Cardiac muscle cell (in vitro differentiated cells and primary cell): ENCODE measurements around the gene FKBP15. TPM values are rescaled to one million over a fixed set of nuclear protein-coding genes. Genes with fewer than 3 reads are reported as not detected.

Source experiments
- DNase-seq, 2 donors: peaks; one replicate each; pipeline versions ENCODE4 v3.0.0 to v3.0.0-alpha.2; 2010 to 2017; ENCODE audit warnings: low read depth in 1 of 2, low spot score in 1 of 2
- H3K27ac ChIP-seq: fragments of 200-600 bp; sonication (generic); 2 replicates; pipeline ENCODE4 v1.5.1; 2016
- H3K27me3 ChIP-seq: fragments of 200-600 bp; sonication (generic); 2 replicates; pipeline ENCODE4 v1.6.0; 2016; ENCODE audit warnings: control low read depth
- H3K36me3 ChIP-seq: fragments of 200-600 bp; sonication (generic); 2 replicates; pipeline ENCODE4 v1.5.1; 2016; ENCODE audit warnings: control low read depth
- H3K4me1 ChIP-seq: fragments of 200-600 bp; sonication (generic); 2 replicates; pipeline ENCODE4 v1.8.1; 2017; ENCODE audit warnings: low read depth, mild to moderate bottlenecking, mixed run types
- H3K4me3 ChIP-seq: fragments of 200-600 bp; sonication (generic); 2 replicates; pipeline ENCODE4 v1.5.1; 2016; ENCODE audit warnings: mild to moderate bottlenecking
- H3K9me3 ChIP-seq: fragments of 200-600 bp; sonication (generic); 2 replicates; pipeline ENCODE4 v1.5.1; 2017; ENCODE audit warnings: low read depth, mild to moderate bottlenecking, control low read depth
- polyA plus RNA-seq: library from polyadenylated mRNA; unstranded; fragments of >200 nt; fragmentation: Nextera tagmentation; extraction: Ambion mirVana; gene quantifications from 2 replicates; pipeline ENCODE4 v1.2.1, GENCODE V29; 2016
- total RNA-seq: library from RNA; depleted of rRNA; stranded (reverse); fragments of >200 nt; gene quantifications from 2 replicates; pipeline ENCODE4 v1.2.3, GENCODE V29; 2016
- TF ChIP-seq, protein P1 (sequence below): IDR thresholded peaks from 2 replicates; pipeline ENCODE4 v1.5.1; 2012; ENCODE audit warnings: low read depth, mild to moderate bottlenecking, low read length

Gene FKBP15
- total and polyA plus RNA-seq, 2 experiments from 2014 or later: 10.9 to 20.6 TPM

DNA sequence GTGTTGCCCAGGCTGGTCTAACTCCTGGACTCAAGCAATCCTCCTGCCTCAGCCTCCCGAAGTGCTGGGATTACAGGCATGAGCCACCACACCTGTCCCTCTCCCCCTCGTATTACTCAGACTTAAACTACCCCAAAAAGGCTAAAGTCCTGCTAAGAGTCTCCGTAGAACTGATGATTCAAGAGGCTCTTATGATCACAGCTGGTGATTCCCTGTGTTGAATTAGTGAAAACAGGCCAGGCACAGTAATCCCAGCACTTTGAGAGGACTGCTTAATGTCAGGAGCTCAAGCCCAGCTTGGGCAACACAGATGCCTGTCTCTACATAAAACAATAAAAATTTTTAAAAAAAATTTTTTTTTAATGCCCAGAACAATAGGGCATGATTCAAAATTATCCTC lies 45.1 kb upstream of the FKBP15 start:
- no peak overlapping the region for H3K27ac ChIP-seq
- no peaks in the 10 kb centered on the region for H3K4me1 ChIP-seq
- H3K9me3 ChIP-seq: no peaks in the 10 kb centered on the region
- no peak overlapping the region for H3K4me3 ChIP-seq
- TF ChIP-seq, protein P1, sequence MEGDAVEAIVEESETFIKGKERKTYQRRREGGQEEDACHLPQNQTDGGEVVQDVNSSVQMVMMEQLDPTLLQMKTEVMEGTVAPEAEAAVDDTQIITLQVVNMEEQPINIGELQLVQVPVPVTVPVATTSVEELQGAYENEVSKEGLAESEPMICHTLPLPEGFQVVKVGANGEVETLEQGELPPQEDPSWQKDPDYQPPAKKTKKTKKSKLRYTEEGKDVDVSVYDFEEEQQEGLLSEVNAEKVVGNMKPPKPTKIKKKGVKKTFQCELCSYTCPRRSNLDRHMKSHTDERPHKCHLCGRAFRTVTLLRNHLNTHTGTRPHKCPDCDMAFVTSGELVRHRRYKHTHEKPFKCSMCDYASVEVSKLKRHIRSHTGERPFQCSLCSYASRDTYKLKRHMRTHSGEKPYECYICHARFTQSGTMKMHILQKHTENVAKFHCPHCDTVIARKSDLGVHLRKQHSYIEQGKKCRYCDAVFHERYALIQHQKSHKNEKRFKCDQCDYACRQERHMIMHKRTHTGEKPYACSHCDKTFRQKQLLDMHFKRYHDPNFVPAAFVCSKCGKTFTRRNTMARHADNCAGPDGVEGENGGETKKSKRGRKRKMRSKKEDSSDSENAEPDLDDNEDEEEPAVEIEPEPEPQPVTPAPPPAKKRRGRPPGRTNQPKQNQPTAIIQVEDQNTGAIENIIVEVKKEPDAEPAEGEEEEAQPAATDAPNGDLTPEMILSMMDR: no peak
- no peaks in the 10 kb centered on the region for H3K27me3 ChIP-seq
- no peak for DNase-seq
- H3K36me3 ChIP-seq: peaks cover 22% of the 10 kb centered on the region

DNA sequence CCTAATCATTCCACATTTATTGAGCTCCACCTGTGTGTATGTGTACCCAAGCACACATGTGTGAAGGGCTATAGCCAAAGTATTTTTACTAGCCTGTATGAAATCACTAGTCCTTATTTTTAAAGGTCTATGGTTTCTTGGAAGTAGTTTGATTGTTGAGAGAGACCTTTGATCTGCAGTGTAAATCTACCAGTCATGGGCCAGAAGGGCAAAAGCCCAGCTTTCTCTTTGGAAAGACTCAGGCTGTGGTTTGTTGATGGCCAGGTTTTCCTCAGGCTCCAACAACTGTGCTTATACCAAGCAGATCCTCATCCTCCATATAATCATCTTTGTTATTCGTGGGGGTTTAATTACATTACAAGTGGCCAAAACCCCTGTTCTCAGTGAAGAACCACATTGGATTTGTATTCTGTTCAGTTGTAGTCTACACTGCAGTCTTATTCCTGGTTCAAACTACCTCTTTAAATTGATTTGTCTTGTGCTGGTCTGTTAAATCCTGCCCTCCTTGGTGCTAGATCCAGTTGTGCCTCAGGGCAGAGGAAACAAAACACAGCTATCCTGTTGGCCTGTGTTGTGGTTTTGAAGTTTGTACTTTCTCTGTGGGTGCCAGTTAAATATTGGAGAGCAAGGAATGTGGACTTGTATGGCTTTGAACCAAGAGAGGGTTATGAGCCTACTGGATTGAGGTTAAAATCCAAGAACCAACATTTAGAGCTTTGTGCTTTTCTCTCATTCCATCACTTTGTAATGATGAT lies 41.0 kb upstream of the FKBP15 start:
- Histone ChIP-seq H3K4me1 (no peaks in the 10 kb centered on the region), H3K4me3 (no peak overlapping the region), H3K27ac (no peak overlapping the region), H3K9me3 (no peaks in the 10 kb centered on the region), H3K27me3 (no peaks in the 10 kb centered on the region), H3K36me3 (peaks cover 36% of the 10 kb centered on the region)
- no peak for DNase-seq
- TF ChIP-seq, protein P1: no peak

DNA sequence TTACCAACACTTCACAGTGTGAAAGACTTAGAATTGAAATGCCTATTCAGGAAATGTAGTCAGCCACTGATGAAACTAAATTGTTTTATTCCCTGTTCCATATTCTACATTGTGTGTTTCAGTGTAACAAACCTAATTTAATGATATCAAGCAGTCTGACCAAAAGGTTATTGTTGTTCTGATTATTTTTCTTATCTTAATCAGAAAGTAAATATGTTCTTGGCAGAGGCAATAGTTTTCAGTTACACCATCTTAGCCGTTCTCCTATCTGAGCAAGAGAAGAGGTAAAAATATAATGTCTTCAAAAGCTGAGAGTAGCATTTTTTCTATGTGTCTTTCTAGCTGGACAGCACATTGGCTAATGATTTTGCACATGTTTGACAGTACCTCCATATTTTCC lies 37.2 kb upstream of the FKBP15 start:
- Histone ChIP-seq H3K36me3 (peaks cover 39% of the 10 kb centered on the region), H3K4me1 (no peaks in the 10 kb centered on the region), H3K27ac (no peak overlapping the region), H3K27me3 (no peaks in the 10 kb centered on the region), H3K9me3 (no peaks in the 10 kb centered on the region), H3K4me3 (no peak overlapping the region)
- TF ChIP-seq, protein P1: no peak
- DNase-seq: no peak

DNA sequence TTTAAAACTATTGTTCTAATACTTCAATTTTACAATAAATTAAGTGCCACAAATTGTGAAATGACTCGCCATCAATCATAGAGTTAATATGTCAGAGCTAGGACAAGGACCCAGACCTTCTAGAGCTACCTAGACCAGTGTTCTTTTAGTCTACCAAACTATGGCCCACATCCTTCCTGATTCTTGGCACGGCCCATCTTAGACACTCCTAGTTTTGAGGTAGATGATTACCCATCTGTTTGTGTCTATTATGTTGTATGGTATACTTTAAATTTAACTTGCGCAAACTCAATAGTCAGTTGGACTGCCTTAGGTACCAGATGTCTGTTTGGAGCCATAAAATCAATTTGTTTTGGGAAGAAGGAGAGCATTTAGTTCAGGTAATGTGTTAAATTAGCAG lies 36.8 kb upstream of the FKBP15 start:
- Histone ChIP-seq H3K27ac (no peak overlapping the region), H3K4me3 (no peak overlapping the region)
- TF ChIP-seq, protein P1: no peak

DNA sequence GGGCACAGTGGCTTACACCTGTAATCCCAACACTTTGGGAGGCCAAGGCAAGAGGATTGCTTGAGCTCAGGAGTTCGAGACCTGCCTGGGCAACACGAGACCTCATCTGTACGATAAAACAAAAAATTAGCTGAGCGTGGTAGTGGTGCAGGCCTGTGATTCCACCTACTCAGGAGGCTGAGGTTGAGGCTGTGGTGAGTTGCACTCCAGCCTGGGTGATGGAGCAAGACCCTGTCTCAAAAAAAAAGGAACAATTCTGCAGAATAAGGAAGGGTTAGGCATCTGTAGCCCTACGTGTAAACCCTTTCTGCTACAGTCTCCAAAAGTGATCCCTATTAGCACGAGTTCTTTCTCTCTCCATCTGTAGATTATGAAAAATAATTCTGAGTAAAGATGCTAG lies 34.4 kb upstream of the FKBP15 start:
- no peak for DNase-seq
- TF ChIP-seq, protein P1: no peak
- Histone ChIP-seq H3K4me1 (no peaks in the 10 kb centered on the region), H3K27ac (no peak overlapping the region), H3K4me3 (no peak overlapping the region), H3K27me3 (no peaks in the 10 kb centered on the region), H3K36me3 (peaks cover 28% of the 10 kb centered on the region), H3K9me3 (no peaks in the 10 kb centered on the region)

More for the DNA sequence above, 36.8 kb upstream of the FKBP15 start:
- no peak for DNase-seq
- H3K4me1 ChIP-seq: no peaks in the 10 kb centered on the region
- no peaks in the 10 kb centered on the region for H3K27me3 ChIP-seq
- peaks cover 39% of the 10 kb centered on the region for H3K36me3 ChIP-seq
- H3K9me3 ChIP-seq: no peaks in the 10 kb centered on the region
